Epithelial cell of proximal tubule (primary cell): ENCODE measurements around the gene LMOD3. TPM values are rescaled to one million over a fixed set of nuclear protein-coding genes. Genes with fewer than 3 reads are reported as not detected.

Experiments
- DNase-seq: peaks from one replicate; pipeline ENCODE4 v3.0.0-alpha.2; 2011; ENCODE audit warnings: low read depth
- H3K4me3 ChIP-seq: 2 replicates; pipeline ENCODE4 v1.5.1; 2011; ENCODE audit warnings: low read depth, mild to moderate bottlenecking, low read length
- CTCF ChIP-seq: conservative IDR thresholded peaks from 2 replicates; pipeline ENCODE4 v1.5.1; 2012; ENCODE audit warnings: low read depth, mild to moderate bottlenecking, low read length
- total RNA-seq: library from RNA; depleted of rRNA; stranded (reverse); fragments of >200 nt; gene quantifications from 2 replicates; pipeline ENCODE4 v1.2.3, GENCODE V29; 2015

LMOD3 gene
- total RNA-seq, 1 donor from 2014 or later, result not detected

DNA sequence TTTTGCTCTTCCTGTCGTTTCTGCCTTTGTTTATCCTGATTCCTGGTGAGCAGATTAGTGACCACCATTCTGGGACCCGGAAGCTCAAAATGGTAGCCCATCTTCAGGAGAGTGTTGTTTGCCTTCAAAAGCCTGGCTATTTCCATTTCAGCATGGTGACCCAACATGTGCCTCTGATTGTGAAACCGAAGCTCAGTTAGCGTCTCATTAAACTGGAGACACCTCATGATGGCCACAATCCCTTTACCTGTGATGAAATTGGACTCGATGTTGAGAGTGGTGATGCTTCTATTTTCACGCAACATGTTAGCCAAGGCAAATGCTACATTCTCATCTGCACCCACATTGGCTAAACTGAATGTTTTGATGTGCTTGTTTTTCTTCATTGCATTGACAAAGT, 3.3 kb downstream of the LMOD3 start:
- no peak for DNase-seq
- no peak for TF ChIP-seq CTCF
- H3K4me3 ChIP-seq, result no peak overlapping the region

GRCh38 chr3:69118555-69118954, 3.8 kb downstream of the LMOD3 start:
- DNase-seq, result no peak
- no peak for TF ChIP-seq CTCF
- H3K4me3 ChIP-seq, result no peak overlapping the region

DNA sequence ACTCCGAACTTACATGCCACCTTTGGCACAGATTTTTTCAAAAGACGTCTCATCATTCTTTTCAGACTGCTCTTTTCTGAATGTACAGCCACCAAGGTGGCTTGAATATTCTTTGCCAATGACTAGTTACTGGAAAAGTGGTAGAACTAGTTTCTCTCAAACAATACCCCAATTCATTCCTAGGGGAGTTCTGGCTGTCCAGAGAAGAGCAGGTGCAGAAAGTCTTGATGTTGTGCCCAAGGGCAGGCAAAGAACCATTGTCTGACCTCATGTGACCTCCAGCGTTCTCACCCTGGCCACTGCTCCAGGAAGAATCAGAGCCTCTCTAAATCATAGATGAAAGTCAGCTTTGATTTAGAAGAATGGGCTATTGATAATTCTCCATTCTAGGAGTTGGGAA, 5.5 kb downstream of the LMOD3 start:
- TF ChIP-seq CTCF, result no peak
- H3K4me3 ChIP-seq, result no peak overlapping the region
- no peak for DNase-seq

- no peak for DNase-seq
- H3K4me3 ChIP-seq, result no peak overlapping the region
- no peak for TF ChIP-seq CTCF
Observed at GRCh38 chr3:69116162-69116561, 6.2 kb downstream of the LMOD3 start.

DNA sequence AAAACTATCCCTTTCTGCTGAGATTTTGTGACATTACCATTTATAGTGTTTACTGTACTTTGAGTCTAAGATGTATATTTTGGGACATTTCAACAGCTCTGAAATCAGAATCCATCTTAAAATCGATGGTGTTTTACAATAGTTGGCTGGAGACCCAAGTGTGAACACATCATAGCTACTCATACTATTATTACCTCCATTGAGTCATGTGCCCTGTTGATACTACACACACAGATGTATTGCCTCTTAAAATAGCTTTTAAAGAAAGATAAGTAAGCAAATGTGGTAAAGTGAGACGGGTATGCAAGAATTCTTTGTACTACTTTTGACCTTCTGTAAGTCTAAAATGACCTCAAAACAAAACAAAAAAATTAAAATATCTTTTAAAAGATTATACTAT, 6.7 kb downstream of the LMOD3 start:
- DNase-seq, result no peak
- H3K4me3 ChIP-seq, result no peak overlapping the region
- TF ChIP-seq CTCF, result no peak

DNA sequence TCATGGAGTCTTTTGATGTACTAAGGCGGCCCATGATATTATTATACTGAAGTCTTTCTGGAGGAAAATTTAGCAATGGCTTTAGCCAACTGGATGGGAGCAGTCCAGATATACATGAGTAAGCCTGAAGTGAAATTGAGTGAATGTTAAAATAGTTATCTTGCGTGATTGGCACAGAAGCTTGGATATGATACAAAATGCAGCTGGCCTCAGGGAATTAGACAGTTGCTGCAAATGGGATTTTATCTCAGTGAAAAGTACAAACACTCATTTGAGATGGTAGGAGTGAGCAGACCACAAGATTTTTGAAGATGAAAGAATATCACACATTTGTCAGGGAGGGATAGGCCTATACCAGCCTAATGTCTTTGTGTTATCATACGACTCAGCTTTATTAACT, 8.9 kb downstream of the LMOD3 start:
- TF ChIP-seq CTCF, result no peak

DNA sequence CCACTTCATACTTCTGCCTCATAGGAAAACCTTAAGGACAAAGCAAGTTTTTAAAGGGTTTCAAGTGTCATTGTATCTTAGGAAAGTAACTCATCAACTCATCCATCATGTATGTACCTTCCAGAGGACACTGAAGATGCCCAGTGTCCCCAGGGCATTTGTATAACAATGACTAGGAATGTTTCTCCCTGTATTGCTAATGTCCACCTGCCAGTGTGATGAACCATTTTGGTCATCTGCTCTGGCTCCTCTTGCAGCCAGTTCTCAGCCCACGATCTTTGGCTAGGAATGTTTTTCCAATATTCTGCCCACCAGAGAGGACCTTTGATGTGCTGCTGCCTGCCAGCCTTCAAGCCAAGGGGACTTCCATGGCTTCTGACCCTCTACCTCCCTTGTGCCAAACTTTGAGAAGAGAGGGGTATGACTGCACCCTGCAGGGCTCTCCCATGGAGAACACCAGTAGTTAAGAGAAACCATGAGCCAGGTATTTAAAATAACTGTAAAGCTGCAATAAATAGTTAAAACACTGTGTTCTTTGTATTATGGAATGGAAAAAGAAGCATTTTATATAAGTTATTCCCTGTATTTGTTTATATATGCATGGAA, 11.4 kb downstream of the LMOD3 start:
- no peak for DNase-seq

More for the DNA sequence above, 8.9 kb downstream of the LMOD3 start:
- DNase-seq, result no peak
- no peak overlapping the region for H3K4me3 ChIP-seq

More for the DNA sequence above, 11.4 kb downstream of the LMOD3 start:
- no peak overlapping the region for H3K4me3 ChIP-seq
- no peak for TF ChIP-seq CTCF
